ENCODE measurements around the gene PGM5. TPM values are rescaled to one million over a fixed set of nuclear protein-coding genes. Genes with fewer than 3 reads are reported as not detected.
"Not testable (repeated sequence)": the region's sequence is repeated elsewhere in the genome, so short reads cannot be mapped to it uniquely, and the experiment has no call there.

Gene PGM5
- total RNA-seq, 1 experiment from 2014 or later, result not detected

DNA sequence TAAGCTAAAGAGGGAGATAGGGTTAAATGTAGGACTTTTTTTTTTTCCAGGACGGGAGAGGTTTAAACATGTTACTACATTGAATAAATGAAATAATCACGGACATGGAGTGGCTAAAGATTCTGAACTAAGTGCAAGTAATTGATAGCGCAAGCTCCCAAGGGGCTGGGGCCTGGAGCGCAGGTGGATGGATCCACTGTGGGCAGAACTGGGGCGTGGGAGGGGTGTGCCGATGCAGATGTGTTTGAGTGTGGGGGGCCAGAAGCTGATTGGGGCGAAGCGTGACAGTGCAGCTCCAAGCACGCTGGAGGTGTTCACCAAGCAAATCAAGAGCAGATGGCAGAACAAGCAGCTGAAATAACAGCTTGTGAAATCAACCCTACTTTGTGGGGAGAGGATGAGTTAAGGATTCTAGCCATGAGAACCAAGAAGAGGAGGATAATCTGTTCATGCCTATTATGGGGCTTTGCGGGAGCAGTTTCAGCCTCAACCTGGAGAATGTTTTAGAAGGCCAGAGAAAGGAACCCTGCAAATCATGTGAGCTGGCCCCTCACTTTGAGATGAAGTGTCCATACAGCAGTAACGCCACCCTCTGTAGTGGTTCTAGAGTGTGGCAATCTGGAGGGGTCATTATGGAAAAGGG lies 25.8 kb upstream of the PGM5 start:
- no CpG with 5 or more reads among the region's 11 CpGs for WGBS (ENCODE audit: extremely low coverage, insufficient read length, low lambda C conversion rate)
- H3K56ac ChIP-seq (ENCODE audit: insufficient read length, low read depth, low read length); H3K27ac Mint-ChIP-seq: not testable (repeated sequence)

DNA sequence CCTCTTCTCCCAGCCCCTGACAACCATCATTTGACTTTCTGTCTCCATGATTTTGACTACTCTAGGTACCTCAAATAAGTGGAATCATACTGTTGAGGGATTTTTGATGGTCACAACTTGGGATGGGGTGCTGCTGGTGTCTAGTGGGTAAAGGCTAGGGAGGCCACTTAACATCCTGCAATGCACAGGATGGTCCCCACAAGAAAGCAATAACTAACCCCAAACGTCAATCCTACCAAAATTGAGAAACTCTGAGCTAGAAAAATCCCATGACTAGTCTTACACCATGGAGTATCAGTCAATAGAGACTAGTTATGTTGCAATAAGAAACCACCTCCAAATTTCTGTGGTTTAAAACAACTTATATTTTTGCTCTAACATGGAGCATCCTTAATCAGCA lies 24.3 kb upstream of the PGM5 start:
- not testable (repeated sequence) for H3T11ph ChIP-seq (ENCODE audit: low read length); H4K91ac ChIP-seq (ENCODE audit: insufficient read length, low read depth, low read length); H2AFZ ChIP-seq (ENCODE audit: low read length); H2BK5ac ChIP-seq (ENCODE audit: insufficient read length, low read length); H3K36me3 Mint-ChIP-seq (ENCODE audit: insufficient read depth in 1 of 3, low read depth in 3 of 3); H3K4me2 ChIP-seq (ENCODE audit: insufficient read depth, insufficient read length, low read length); H2BK120ac ChIP-seq (ENCODE audit: low read depth, low read length, poor library complexity, severe bottlenecking); H4K20me1 ChIP-seq (ENCODE audit: control insufficient read depth, insufficient read depth, insufficient read length); H3K4me3 Mint-ChIP-seq; H3K9me3 ChIP-seq (ENCODE audit: control insufficient read depth, low read depth, low read length); H3K9ac ChIP-seq (ENCODE audit: extremely low read depth, insufficient read length, low read length); DNase-seq; H2BK12ac ChIP-seq (ENCODE audit: insufficient read length, low read depth, low read length); H3K23me2 ChIP-seq (ENCODE audit: insufficient read length, low read depth, low read length, poor library complexity, severe bottlenecking); H3K9me3 Mint-ChIP-seq; H3K4ac ChIP-seq (ENCODE audit: low read depth, low read length); H2BK20ac ChIP-seq (ENCODE audit: low read depth, low read length, poor library complexity, severe bottlenecking); H4K5ac ChIP-seq (ENCODE audit: insufficient read length, low read depth, low read length); H3K4me1 Mint-ChIP-seq; H3K18ac ChIP-seq (ENCODE audit: insufficient read length, low read depth, low read length); H3K23ac ChIP-seq (ENCODE audit: insufficient read length, low read depth, low read length); H3K79me2 ChIP-seq (ENCODE audit: insufficient read depth, low read length); H3K27ac ChIP-seq (ENCODE audit: insufficient read length, low read depth, low read length); H3K27ac Mint-ChIP-seq; H2BK15ac ChIP-seq (ENCODE audit: low read depth, low read length); H3K79me1 ChIP-seq (ENCODE audit: insufficient read depth, low read depth, low read length, poor library complexity, severe bottlenecking); H2AK5ac ChIP-seq (ENCODE audit: insufficient read length, low read length); H3K27me3 ChIP-seq (ENCODE audit: insufficient read depth, low read length); H3K4me1 ChIP-seq (ENCODE audit: insufficient read depth, low read length); H4K8ac ChIP-seq (replicated peaks; ENCODE audit: insufficient read length, low read depth, low read length); H3K14ac ChIP-seq (ENCODE audit: insufficient read depth, low read length); H3K56ac ChIP-seq (ENCODE audit: insufficient read length, low read depth, low read length)
- no CpG with 5 or more reads among the region's 1 CpG for WGBS (ENCODE audit: extremely low coverage, insufficient read length, low lambda C conversion rate)
- peaks cover 33% of the 10 kb centered on the region for H3K27me3 Mint-ChIP-seq (ENCODE audit: low read depth)

More for the DNA sequence above, 25.8 kb upstream of the PGM5 start:
- not testable (repeated sequence) for H3K14ac ChIP-seq (ENCODE audit: insufficient read depth, low read length); H3K79me1 ChIP-seq (ENCODE audit: insufficient read depth, low read depth, low read length, poor library complexity, severe bottlenecking); H3K27ac ChIP-seq (ENCODE audit: insufficient read length, low read depth, low read length); H2AFZ ChIP-seq (ENCODE audit: low read length); H3K4me1 Mint-ChIP-seq; H3T11ph ChIP-seq (ENCODE audit: low read length); H3K27me3 ChIP-seq (ENCODE audit: insufficient read depth, low read length); H3K79me2 ChIP-seq (ENCODE audit: insufficient read depth, low read length); H3K36me3 Mint-ChIP-seq (ENCODE audit: insufficient read depth in 1 of 3, low read depth in 3 of 3); H2BK15ac ChIP-seq (ENCODE audit: low read depth, low read length); H2BK5ac ChIP-seq (ENCODE audit: insufficient read length, low read length); H4K20me1 ChIP-seq (ENCODE audit: control insufficient read depth, insufficient read depth, insufficient read length); H4K8ac ChIP-seq (replicated peaks; ENCODE audit: insufficient read length, low read depth, low read length); H2BK12ac ChIP-seq (ENCODE audit: insufficient read length, low read depth, low read length); H3K4ac ChIP-seq (ENCODE audit: low read depth, low read length); H3K18ac ChIP-seq (ENCODE audit: insufficient read length, low read depth, low read length); H3K23ac ChIP-seq (ENCODE audit: insufficient read length, low read depth, low read length); H2AK5ac ChIP-seq (ENCODE audit: insufficient read length, low read length); DNase-seq; H4K91ac ChIP-seq (ENCODE audit: insufficient read length, low read depth, low read length); H3K9me3 ChIP-seq (ENCODE audit: control insufficient read depth, low read depth, low read length); H3K9ac ChIP-seq (ENCODE audit: extremely low read depth, insufficient read length, low read length); H3K9me3 Mint-ChIP-seq; H2BK120ac ChIP-seq (ENCODE audit: low read depth, low read length, poor library complexity, severe bottlenecking); H3K4me1 ChIP-seq (ENCODE audit: insufficient read depth, low read length); H4K5ac ChIP-seq (ENCODE audit: insufficient read length, low read depth, low read length); H3K4me2 ChIP-seq (ENCODE audit: insufficient read depth, insufficient read length, low read length); H3K4me3 Mint-ChIP-seq; H2BK20ac ChIP-seq (ENCODE audit: low read depth, low read length, poor library complexity, severe bottlenecking); H3K23me2 ChIP-seq (ENCODE audit: insufficient read length, low read depth, low read length, poor library complexity, severe bottlenecking)
- peaks cover 30% of the 10 kb centered on the region for H3K27me3 Mint-ChIP-seq (ENCODE audit: low read depth)
